Astrocyte (in vitro differentiated cells and primary cell): ENCODE data around the gene TIMP2.

Experiments
- CTCF ChIP-seq: IDR thresholded peaks from 2 replicates; pipeline ENCODE4 v1.5.1; 2011; ENCODE audit warnings: low read depth, mild to moderate bottlenecking, inconsistent platforms, low read length, moderate library complexity; ENCODE audit not compliant: insufficient read depth
- EZH2 ChIP-seq: IDR thresholded peaks from 2 replicates; pipeline ENCODE4 v1.6.1; 2012; ENCODE audit warnings: mild to moderate bottlenecking, low read length, inconsistent platforms; ENCODE audit not compliant: insufficient read depth

- TF ChIP-seq CTCF: no peak
- no peak for TF ChIP-seq EZH2
Measured at GRCh38 chr17:78831688-78832540, 93.3 kb downstream of the TIMP2 start.
